ENCODE measurements around the gene NINJ2.

The NINJ2 gene

DNA sequence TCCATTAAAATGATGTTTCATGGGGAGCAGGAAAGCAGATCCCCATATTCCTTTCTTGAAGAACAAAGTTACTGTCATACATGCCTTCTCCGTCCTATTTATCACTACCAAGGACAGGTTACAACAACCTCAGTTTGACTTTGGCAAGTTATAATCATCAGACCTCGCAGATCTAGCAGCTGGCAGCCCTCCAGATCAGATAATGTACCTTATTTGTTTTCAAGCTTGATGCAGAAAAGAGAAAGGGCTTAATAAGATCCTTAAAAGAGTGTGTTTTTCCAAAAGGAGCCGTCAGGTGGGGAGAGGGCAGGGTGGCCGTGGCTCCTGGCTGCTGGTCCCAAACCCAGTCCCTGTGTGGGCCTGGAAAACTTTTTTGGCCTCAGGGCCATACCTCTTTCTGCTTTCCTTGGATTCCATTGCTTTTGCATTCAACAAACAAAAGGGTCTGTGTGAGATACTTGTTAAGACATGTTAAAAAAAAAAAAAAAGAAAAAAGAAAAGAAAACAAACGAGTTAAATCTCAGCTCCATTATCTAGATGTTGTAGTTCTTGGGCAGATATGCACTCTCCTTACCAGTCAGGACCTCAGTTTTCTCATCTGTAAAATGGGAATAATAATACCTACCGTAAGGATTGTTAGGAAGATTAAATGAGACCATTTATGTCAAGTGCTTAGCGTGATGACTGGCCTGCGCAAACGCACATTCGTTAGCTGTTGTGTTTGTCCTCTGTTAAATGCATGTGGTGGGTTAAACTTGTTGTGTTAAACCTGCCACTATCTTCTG lies 138.9 kb downstream of the NINJ2 start:
- peaks cover 2% of the 10 kb centered on the region for H3K27me3 ChIP-seq (replicated peaks; ENCODE audit: control insufficient read depth, insufficient read depth, low read length)
- no peaks in the 10 kb centered on the region for H3K36me3 ChIP-seq (ENCODE audit: control insufficient read depth, insufficient read depth, low read length)
- H3K4me3 ChIP-seq (replicated peaks; ENCODE audit: low read depth, low read length) = no peak overlapping the region
- TF ChIP-seq, protein P1, sequence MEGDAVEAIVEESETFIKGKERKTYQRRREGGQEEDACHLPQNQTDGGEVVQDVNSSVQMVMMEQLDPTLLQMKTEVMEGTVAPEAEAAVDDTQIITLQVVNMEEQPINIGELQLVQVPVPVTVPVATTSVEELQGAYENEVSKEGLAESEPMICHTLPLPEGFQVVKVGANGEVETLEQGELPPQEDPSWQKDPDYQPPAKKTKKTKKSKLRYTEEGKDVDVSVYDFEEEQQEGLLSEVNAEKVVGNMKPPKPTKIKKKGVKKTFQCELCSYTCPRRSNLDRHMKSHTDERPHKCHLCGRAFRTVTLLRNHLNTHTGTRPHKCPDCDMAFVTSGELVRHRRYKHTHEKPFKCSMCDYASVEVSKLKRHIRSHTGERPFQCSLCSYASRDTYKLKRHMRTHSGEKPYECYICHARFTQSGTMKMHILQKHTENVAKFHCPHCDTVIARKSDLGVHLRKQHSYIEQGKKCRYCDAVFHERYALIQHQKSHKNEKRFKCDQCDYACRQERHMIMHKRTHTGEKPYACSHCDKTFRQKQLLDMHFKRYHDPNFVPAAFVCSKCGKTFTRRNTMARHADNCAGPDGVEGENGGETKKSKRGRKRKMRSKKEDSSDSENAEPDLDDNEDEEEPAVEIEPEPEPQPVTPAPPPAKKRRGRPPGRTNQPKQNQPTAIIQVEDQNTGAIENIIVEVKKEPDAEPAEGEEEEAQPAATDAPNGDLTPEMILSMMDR (IDR thresholded peaks at IDR 0.05; ENCODE audit: insufficient read depth, low read length, poor library complexity, severe bottlenecking) = no peak
- DNase-seq (ENCODE audit: extremely low read depth, insufficient read length) = no peak

DNA sequence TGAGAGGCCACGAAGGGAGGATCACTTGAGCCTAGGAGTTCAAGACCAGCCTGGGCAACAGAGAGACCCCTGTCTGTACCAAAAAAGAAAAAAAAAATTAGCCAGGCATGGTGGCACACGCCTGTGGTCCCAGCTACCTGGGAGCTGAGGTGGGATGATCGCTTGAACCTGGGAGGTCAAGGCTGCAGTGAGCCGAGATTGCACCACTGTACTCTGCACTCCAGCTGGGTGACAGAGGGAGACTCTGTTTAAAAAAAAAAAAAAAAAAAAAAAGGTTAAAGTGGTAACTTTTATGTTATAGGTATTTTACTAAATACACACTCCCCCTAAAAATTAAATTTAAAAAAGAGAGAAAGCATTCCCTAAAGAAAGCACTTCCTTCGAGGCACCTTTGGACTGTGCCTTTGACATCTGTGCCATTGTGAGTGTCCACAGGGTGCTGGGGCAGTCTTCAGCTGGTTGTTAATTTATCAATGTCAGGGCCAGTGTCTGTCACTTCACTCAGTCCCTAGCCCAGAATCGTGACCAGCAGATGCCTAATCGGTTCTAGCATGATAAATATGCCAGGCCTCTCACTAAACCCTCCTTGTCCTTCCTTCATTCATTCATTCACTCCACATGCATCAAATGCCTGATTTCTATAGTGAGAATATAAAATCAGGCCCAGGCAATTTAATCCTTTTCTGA lies 140.4 kb downstream of the NINJ2 start:
- Histone ChIP-seq H3K27me3 (replicated peaks; ENCODE audit: control insufficient read depth, insufficient read depth, low read length) (peaks cover 3% of the 10 kb centered on the region), H3K4me3 (replicated peaks; ENCODE audit: low read depth, low read length) (no peak overlapping the region), H3K36me3 (ENCODE audit: control insufficient read depth, insufficient read depth, low read length) (no peaks in the 10 kb centered on the region)
- TF ChIP-seq, protein P1 (IDR thresholded peaks at IDR 0.05; ENCODE audit: insufficient read depth, low read length, poor library complexity, severe bottlenecking) = no peak
- no peak for DNase-seq (ENCODE audit: extremely low read depth, insufficient read length)

DNA sequence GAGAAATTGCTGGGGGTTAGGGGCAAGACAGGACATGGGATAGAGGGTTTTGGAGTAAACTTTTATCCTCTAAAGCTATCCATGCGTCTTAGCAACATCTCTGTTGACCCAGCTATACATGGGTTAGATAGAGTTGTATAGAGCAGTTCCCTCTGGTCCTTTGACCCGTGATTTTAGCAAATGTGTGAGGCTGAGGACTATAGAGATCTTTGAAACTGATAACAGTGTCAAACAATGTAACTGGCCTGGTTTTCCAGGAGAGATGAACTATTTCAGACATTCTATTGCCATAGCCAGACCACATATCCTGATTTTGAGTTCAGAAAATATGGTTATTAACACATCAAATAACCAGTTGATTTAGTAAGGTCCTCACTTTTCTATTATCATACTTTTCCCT lies 143.1 kb downstream of the NINJ2 start:
- H3K4me3 ChIP-seq (replicated peaks; ENCODE audit: low read depth, low read length) = no peak overlapping the region
- TF ChIP-seq, protein P1 (IDR thresholded peaks at IDR 0.05; ENCODE audit: insufficient read depth, low read length, poor library complexity, severe bottlenecking) = no peak
- H3K27me3 ChIP-seq (replicated peaks; ENCODE audit: control insufficient read depth, insufficient read depth, low read length) = peaks cover 2% of the 10 kb centered on the region; the same call in 1 of the 2 replicates
- no peaks in the 10 kb centered on the region for H3K36me3 ChIP-seq (ENCODE audit: control insufficient read depth, insufficient read depth, low read length)
- no peak for DNase-seq (ENCODE audit: extremely low read depth, insufficient read length)

DNA sequence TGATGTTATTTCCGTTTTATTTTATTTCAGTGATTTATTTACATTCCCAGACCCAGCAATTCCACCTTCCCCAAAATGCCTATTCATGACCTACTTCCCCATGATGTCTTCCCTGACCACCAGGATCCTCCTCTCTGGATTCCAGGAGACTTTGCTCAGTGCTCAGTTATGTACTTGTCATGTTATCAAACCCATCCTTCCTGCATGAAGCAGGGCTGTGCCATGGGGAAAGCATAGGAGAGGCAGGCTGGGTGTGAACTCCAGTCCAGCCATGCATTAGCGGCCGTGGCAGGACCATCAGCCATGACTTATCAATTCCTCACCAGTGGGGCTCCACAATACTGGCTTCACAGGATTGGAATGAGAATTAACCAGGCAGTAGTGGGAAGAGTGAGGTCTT lies 145.7 kb downstream of the NINJ2 start:
- peaks cover 2% of the 10 kb centered on the region; the same call in 1 of the 2 replicates for H3K27me3 ChIP-seq (replicated peaks; ENCODE audit: control insufficient read depth, insufficient read depth, low read length)
- DNase-seq (ENCODE audit: extremely low read depth, insufficient read length) = no peak
- no peak overlapping the region for H3K4me3 ChIP-seq (replicated peaks; ENCODE audit: low read depth, low read length)
- no peaks in the 10 kb centered on the region for H3K36me3 ChIP-seq (ENCODE audit: control insufficient read depth, insufficient read depth, low read length)
- TF ChIP-seq, protein P1 (IDR thresholded peaks at IDR 0.05; ENCODE audit: insufficient read depth, low read length, poor library complexity, severe bottlenecking) = no peak
